Measurements from ENCODE around the gene MIAT. TPM values are rescaled to one million over a fixed set of nuclear protein-coding genes. Genes with fewer than 3 reads are reported as not detected.

The MIAT gene
- total RNA-seq, 1 experiment from 2014 or later: 0.33 TPM

DNA sequence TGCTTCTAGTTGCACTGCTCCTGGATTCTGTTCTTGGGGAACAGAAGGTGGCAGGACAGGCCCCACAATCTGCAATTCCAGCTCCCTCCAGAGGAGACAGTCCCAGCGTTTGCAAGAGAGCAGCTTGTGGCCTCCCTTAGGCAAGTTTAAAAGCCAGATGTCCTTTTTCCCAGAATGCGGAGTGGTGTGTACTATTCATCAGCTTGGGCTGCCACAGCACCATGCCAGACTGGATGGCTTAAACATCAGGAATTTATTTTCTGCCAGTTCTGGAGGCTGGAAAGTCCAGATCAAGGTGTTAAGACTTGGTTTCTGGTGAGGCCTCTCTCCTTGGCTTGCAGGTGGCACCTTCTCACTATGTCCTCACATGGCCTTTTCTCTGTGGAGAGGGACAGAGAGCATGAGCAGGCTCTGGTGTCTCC lies 11.7 kb downstream of the MIAT start:
- BruUV-seq (replicated peaks): no TSS peak
- Histone ChIP-seq H3K36me3 (ENCODE audit: control insufficient read depth, insufficient read depth, low read length) (no peaks in the 10 kb centered on the region; the same call in 1 of the 2 replicates), H3K27me3 (ENCODE audit: control insufficient read depth, insufficient read depth, low read length) (no peaks in the 10 kb centered on the region), H3K4me3 (ENCODE audit: low read depth in 2 of 2, low read length in 2 of 2) (no peak overlapping the region), H3K9me3 (ENCODE audit: control insufficient read depth, insufficient read depth, low read depth, low read length) (no peaks in the 10 kb centered on the region; the same call in 1 of the 2 replicates), H3K27ac (ENCODE audit: low read length) (no peak overlapping the region), H3K4me1 (ENCODE audit: control insufficient read depth, insufficient read depth, low read length) (no peaks in the 10 kb centered on the region)
- ChIA-PET CTCF (interaction anchor here (0.5 kb wide), 1 partner anchor 152 kb away, joined by 3 read pairs; no protein-coding TSS in a partner anchor), POLR2A (no interaction called here)
- TF ChIP-seq TCF7L2 (IDR thresholded peaks at IDR 0.05; ENCODE audit: low read depth, low read length): no peak
- TF ChIP-seq, protein P1, sequence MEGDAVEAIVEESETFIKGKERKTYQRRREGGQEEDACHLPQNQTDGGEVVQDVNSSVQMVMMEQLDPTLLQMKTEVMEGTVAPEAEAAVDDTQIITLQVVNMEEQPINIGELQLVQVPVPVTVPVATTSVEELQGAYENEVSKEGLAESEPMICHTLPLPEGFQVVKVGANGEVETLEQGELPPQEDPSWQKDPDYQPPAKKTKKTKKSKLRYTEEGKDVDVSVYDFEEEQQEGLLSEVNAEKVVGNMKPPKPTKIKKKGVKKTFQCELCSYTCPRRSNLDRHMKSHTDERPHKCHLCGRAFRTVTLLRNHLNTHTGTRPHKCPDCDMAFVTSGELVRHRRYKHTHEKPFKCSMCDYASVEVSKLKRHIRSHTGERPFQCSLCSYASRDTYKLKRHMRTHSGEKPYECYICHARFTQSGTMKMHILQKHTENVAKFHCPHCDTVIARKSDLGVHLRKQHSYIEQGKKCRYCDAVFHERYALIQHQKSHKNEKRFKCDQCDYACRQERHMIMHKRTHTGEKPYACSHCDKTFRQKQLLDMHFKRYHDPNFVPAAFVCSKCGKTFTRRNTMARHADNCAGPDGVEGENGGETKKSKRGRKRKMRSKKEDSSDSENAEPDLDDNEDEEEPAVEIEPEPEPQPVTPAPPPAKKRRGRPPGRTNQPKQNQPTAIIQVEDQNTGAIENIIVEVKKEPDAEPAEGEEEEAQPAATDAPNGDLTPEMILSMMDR (IDR thresholded peaks at IDR 0.05): peak; percentile 62
- intact Hi-C loops (cut with micrococcal nuclease; ENCODE audit: unreplicated experiment) (no loop called here), in situ Hi-C loops (cut with HindIII; ENCODE audit: low pct_unique_long_range_greater_than_20kb, low sequenced_read_pairs) (no loop called here)
- peak; percentile 74; the same call in 1 of the 2 replicates for ATAC-seq
- no peak for DNase-seq (ENCODE audit: low read depth, low spot score)

DNA sequence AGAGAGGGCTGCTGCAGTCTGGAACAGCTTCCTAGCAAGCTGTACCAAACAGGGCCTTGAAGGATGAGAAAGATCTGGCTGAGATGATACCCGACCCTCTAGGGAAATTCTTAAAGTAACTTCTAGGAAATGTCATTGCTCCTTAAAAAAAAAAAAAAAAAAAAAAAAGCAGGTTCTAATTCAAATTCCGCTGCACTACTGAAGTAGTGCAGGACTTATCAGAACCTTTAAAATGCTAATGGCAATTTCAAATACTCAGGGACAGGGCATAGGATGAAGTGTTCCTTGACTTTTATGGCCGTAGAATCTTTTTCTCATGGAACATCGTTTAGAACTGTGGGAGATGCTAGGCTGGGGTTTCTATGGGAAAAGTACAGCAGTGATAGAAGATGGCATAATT lies 13.1 kb downstream of the MIAT start:
- no TSS peak for BruUV-seq (replicated peaks)

DNA sequence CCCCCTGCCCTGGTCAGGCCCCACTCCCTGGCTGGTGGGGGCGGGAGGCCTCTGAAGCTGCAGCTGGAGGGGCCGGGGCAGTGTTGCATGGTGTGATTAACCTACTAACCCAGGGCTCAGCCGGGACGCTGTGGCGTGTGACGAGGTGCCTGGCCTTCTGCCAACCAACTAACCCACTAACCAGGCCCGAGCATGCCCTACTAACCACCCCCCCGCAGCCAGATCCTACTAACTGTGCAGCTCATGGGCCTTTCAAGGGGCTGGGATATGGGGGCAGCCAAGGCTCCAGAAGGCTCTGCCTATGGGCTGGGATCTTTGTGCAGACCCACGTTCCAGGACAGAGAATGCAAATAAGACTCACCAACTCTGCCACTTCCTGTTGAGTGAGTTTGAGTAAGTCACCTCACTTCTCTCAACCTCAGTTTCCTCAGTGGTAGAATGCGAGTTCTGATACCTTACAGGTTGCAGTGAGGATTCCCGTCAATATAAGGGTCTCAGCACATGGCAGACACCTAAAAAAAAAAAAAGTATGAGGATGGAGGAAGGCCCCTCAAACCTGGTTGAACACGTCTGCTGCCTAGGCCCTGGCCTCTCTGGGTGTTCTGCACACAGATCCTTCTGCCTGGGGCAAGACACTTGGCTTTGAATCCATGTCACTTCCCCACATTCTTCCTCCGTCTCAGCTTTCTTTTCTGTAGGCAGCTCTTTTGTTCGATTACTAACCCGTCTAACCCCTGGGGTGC lies 14.1 kb downstream of the MIAT start:
- H3K4me1 ChIP-seq (ENCODE audit: control insufficient read depth, insufficient read depth, low read length): no peaks in the 10 kb centered on the region
- DNase-seq (ENCODE audit: low read depth, low spot score) (no peak), ATAC-seq (no peak)
- BruUV-seq (replicated peaks): no TSS peak
- intact Hi-C loops (cut with micrococcal nuclease; ENCODE audit: unreplicated experiment) (no loop called here), in situ Hi-C loops (cut with HindIII; ENCODE audit: low pct_unique_long_range_greater_than_20kb, low sequenced_read_pairs) (no loop called here)
- no peaks in the 10 kb centered on the region; the same call in 1 of the 2 replicates for H3K36me3 ChIP-seq (ENCODE audit: control insufficient read depth, insufficient read depth, low read length)
- H3K9me3 ChIP-seq (ENCODE audit: control insufficient read depth, insufficient read depth, low read depth, low read length): no peaks in the 10 kb centered on the region; the same call in 1 of the 2 replicates
- H3K27ac ChIP-seq (ENCODE audit: low read length): no peak overlapping the region
- no peaks in the 10 kb centered on the region for H3K27me3 ChIP-seq (ENCODE audit: control insufficient read depth, insufficient read depth, low read length)
- POLR2A ChIA-PET: no interaction called here
- CTCF ChIA-PET: no interaction called here
- TF ChIP-seq POLR2AphosphoS5 (IDR thresholded peaks at IDR 0.05; ENCODE audit: low read depth, low read length) (no peak), SIN3A (IDR thresholded peaks at IDR 0.05; ENCODE audit: borderline replicate concordance, insufficient read depth, low read depth, low read length) (no peak), TCF7L2 (IDR thresholded peaks at IDR 0.05; ENCODE audit: low read depth, low read length) (no peak)
- TF ChIP-seq, protein P1 (IDR thresholded peaks at IDR 0.05): no peak
- TF ChIP-seq, protein P2, sequence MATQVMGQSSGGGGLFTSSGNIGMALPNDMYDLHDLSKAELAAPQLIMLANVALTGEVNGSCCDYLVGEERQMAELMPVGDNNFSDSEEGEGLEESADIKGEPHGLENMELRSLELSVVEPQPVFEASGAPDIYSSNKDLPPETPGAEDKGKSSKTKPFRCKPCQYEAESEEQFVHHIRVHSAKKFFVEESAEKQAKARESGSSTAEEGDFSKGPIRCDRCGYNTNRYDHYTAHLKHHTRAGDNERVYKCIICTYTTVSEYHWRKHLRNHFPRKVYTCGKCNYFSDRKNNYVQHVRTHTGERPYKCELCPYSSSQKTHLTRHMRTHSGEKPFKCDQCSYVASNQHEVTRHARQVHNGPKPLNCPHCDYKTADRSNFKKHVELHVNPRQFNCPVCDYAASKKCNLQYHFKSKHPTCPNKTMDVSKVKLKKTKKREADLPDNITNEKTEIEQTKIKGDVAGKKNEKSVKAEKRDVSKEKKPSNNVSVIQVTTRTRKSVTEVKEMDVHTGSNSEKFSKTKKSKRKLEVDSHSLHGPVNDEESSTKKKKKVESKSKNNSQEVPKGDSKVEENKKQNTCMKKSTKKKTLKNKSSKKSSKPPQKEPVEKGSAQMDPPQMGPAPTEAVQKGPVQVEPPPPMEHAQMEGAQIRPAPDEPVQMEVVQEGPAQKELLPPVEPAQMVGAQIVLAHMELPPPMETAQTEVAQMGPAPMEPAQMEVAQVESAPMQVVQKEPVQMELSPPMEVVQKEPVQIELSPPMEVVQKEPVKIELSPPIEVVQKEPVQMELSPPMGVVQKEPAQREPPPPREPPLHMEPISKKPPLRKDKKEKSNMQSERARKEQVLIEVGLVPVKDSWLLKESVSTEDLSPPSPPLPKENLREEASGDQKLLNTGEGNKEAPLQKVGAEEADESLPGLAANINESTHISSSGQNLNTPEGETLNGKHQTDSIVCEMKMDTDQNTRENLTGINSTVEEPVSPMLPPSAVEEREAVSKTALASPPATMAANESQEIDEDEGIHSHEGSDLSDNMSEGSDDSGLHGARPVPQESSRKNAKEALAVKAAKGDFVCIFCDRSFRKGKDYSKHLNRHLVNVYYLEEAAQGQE (IDR thresholded peaks at IDR 0.05; ENCODE audit: insufficient read depth in 1 of 2, low read depth in 2 of 2, low read length in 1 of 2): no peak
- H3K4me3 ChIP-seq (ENCODE audit: low read depth in 2 of 2, low read length in 2 of 2): no peak overlapping the region

More for the DNA sequence above, 13.1 kb downstream of the MIAT start:
- POLR2A ChIA-PET: no interaction called here
- ATAC-seq: no peak
- no peak overlapping the region for H3K27ac ChIP-seq (ENCODE audit: low read length)
- no peaks in the 10 kb centered on the region for H3K4me1 ChIP-seq (ENCODE audit: control insufficient read depth, insufficient read depth, low read length)
- H3K9me3 ChIP-seq (ENCODE audit: control insufficient read depth, insufficient read depth, low read depth, low read length): no peaks in the 10 kb centered on the region; the same call in 1 of the 2 replicates
- no peak overlapping the region for H3K4me3 ChIP-seq (ENCODE audit: low read depth in 2 of 2, low read length in 2 of 2)
- intact Hi-C loops (cut with micrococcal nuclease; ENCODE audit: unreplicated experiment) (no loop called here), in situ Hi-C loops (cut with HindIII; ENCODE audit: low pct_unique_long_range_greater_than_20kb, low sequenced_read_pairs) (no loop called here)
- no peaks in the 10 kb centered on the region for H3K27me3 ChIP-seq (ENCODE audit: control insufficient read depth, insufficient read depth, low read length)
- no peaks in the 10 kb centered on the region; the same call in 1 of the 2 replicates for H3K36me3 ChIP-seq (ENCODE audit: control insufficient read depth, insufficient read depth, low read length)
- TF ChIP-seq POLR2AphosphoS5 (IDR thresholded peaks at IDR 0.05; ENCODE audit: low read depth, low read length): no peak
- TF ChIP-seq TCF7L2 (IDR thresholded peaks at IDR 0.05; ENCODE audit: low read depth, low read length): no peak
- DNase-seq (ENCODE audit: low read depth, low spot score): no peak
- CTCF ChIA-PET: interaction anchor here (0.7 kb wide), 2 partner anchors 729 to 1539 kb away, joined by 4 to 9 read pairs; no protein-coding TSS in a partner anchor
